Measurements from ENCODE around the gene CNNM3.
A peak's percentile ranks its signal among the peaks of the same experiment; 100 is the strongest.
"Not testable (repeated sequence)": the region's sequence is repeated elsewhere in the genome, so short reads cannot be mapped to it uniquely, and the experiment has no call there.

Gene CNNM3

DNA sequence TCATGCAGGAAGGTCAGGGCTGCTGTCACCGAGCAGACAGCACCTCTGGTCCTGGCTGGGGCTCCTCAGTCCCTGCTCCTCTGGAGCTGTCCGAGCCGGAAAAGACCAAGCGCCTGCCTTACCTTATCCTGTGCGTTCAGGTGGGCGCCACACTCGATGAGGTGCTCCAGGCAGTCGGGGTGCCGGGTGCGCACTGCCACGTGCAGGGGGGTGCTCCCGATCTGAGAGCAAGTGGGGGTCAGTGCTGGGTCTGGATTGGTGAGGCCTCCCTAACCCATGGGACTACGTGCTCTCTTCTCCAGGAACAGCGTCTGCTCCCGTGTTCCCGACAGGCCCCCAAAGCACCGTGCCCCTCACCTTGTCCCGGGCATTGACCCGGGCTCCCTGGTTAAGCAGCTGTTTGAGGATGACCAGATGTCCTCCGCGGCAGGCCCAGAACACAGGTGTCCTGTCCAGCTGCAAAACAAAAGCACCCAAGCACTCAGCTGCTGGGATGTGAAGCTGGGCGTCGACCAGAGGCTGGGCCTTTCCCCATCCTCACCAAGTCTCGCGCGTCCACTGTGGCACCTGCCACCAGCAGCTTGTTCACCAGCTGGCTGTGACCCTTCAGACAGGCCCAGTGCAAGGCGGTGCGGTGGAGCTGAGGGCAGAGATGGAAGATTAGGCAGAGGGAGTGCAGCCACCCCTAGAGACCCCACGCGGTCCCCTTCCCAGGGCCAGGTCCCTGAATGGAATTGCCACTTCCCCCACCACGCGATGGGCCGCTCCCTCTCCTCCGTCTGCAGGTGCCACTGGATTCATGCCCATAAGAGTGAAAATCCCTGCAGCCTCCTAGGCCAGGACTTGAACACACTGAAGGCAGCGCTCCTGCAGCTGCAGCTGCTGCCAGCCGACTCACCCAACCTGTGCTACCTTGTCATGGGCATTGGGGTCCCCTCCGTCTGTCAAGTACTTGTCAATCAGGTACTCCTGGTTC, 24.1 kb downstream of the CNNM3 start:
- no peak for DNase-seq (ENCODE audit: low read depth)

DNA sequence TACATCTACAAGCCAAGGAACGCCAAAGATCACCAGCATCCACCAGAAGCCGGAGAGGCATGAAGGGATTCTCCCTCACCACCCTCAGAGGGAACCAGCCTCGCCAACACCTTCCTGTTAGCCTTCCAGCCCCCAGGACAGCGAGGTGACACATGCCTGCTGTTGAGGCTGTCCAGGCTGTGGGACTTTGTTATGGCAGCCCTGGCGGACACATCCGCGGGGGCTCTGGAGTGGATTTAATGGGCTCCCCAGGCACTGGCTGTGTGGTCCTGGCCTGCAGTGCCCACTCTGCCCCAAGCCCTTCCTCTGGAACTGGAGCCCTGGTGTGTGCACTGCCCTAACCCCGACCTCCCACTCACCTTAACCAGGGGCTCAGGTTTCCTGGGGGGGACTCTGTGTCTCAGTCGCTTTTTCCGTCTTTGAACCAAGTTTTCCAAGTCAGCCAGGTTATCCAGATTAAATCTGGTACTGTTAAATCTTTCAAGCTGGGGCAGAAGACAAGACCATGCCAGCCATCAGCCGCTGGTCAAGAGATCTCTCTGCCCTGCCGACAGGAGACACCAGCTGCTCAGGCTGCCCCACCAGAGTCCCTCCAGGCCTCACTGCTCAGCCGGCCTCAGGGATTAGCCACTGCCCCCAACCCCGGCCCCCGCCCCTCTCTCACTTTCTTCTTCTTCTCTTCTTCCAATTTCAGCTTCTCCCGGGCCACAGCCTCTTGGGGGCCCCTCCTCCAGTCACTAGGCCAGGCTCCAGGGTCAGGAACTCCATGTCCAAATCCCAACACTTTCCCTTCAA, 25.8 kb downstream of the CNNM3 start:
- DNase-seq (ENCODE audit: low read depth): no peak

DNA sequence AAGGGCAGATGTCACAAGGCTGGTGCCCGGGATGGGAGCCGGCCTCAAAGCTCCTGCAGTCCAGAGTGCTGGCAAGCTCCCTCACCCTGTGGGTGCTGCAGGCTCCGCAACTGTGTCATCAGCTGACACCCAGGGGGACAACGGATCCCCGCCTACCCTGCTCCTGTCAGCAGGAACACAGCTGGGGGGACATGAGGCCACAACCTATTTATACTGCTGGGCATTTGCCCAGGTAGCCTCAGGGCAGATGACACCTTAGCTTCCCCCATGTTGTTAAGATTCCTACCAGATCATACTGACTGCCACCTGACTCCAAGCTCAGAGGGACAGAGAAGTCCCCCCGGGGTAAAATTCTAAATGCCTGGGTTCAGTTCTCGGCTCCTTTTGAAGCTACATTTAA, 26.5 kb downstream of the CNNM3 start:
- DNase-seq (ENCODE audit: low read depth): no peak

DNA sequence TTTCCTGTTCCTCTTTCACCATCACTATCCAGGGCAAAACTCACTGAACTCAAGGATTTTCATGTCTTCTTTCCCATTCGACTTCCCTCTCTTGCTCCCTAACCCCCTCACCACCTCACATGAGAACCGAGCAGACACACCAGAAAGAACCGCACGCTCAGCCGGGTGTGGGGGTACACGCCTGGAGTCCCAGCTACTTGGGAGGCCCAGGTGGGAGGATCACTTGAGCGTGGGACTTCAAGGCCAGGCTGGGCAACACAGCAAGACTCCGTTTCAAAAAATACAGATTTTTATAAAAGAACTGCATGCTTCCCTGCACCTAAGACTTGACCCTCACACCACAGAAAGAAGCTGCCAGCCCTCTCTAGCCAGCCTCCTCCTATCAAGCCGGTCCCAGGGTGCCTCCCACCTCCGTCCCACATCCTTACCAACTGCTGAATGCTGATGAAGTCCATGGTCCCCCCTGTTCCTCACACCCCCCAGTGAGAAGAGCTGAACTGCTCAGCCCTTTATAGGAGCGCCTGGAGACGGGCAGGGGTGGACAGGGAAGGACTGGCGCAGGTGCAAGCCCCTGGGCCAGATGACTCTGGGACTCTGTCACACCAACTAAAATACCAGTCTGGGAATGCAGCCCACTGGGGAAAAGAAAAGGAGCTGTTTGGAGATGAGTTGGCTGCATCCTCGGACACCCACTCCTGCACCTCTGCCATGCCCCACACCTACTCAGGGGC, 27.6 kb downstream of the CNNM3 start, which contains the start of gene ANKRD23:
Gene ANKRD23, minus strand, starts transcription at position 484 of the 731 bp plus-strand sequence. Its CDS starts 29 bp downstream, at position 455.
- DNase-seq (ENCODE audit: low read depth): no peak

DNA sequence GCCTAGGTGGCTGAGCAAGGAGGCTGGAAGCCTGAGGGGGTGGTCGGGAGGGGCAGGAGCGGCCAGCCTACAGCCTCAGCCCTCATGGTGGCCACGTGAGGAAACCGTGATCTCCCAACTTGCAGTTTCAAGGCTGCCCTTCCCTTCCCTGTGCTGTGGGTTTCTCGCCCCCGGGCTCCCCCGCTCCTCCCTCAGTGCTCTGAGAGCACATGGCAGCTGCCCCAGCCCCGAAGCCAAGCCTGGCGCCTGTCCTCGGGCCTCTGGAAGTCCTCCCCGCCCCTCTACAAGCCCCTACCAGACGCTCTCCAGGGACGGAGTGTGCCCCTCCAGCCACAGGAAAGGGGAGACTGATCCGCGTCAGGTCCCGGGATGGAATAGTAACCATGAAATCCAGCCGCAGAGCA, 28.3 kb downstream of the CNNM3 start:
- DNase-seq (ENCODE audit: low read depth): no peak

DNA sequence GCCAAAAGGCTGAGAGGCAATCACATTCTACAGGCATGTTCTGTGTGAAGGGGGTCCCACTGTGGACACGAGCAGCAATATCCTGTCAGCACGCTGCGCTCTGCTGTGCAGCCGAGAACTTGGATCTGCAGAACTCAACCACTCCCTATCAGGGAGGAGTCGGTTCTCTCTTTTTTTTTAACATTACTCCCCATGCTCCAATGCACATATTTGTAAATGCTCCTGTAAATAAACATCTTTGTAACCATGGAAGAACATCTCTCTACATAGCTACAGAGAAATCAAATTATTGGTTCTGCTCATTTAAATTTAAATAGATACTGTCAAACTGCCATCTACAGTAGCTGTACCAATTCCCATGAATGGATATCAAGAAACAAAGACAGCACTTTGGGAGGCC, 30.8 kb downstream of the CNNM3 start:
- DNase-seq (ENCODE audit: low read depth): no peak

DNA sequence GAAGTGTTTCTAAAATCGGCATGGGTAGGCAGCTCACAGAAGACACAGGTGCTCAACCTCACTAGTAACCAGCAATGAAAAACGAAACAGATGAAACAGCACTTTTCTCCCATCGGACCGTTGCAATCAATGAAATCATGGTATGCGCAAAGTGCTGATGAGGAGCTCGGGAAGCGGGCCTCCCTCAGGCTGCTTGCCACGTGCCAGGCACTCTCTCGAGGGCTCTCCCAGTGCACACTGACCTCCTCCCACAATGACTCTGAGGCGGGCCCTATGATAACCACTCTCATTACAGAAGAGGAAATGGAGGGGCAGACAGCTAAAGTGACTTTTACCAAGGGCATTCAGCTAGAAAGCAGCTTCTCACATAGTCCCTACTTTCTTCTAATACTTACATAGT, 31.5 kb downstream of the CNNM3 start:
- DNase-seq (ENCODE audit: low read depth): no peak

DNA sequence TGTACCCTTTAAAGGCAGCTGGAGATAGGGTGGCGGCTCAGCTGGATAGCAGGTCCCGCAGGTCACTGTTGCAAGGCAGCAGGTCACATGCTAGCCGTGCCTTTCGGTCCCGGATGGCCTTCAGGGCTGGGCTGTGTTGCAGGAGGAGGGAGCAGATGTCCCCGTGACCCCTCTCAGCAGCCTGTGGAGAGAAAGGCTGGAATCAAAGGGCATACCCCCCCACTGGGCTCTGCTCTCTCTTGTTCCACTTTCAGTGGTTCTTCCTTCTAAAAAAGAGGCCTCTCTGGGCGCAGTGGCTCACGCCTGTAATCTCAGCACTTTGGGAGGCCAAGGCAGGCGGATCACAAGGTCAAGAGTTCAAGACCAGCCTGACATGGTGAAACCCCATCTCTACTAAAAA, 32.2 kb downstream of the CNNM3 start:
- DNase-seq (ENCODE audit: low read depth): no peak

DNA sequence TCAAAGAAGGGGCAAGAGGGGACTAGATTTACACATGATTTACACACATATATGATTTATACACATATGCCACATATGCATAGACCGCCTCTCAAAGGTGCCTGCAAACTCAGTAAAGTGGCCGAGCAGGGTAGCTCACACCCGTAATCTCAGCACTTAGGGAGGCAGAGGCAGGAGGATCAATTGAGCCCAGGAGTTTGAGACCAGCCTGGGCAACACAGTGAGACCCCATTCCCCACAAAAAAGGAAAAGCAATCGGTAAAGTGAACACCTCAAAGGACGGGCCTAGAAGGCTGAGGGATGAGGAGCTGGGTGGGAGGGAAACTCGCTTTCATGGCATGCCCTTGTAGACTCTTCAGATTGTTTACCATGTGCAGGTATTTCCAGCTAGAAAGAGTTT, 36.6 kb downstream of the CNNM3 start:
- no peak for DNase-seq (ENCODE audit: low read depth)

DNA sequence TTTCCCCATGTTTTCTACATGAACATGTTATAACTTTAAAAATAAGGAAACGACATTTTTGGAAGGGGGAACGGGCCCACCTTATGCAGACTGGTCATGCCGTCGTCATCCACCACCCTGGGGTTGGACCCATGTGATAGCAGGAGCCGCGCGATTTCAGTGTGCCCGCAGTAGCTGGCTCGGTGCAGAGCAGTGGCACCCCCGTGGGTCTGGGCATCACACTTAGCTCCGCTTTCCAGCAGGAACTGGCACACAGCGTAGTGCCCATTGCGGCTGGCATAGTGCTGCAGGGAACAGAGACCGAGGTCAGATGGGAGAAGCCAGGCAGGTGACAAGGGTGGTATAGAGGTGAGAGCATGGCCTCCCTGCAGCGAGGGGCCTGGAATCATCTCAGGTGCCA, 37.3 kb downstream of the CNNM3 start:
- DNase-seq (ENCODE audit: low read depth): no peak

DNA sequence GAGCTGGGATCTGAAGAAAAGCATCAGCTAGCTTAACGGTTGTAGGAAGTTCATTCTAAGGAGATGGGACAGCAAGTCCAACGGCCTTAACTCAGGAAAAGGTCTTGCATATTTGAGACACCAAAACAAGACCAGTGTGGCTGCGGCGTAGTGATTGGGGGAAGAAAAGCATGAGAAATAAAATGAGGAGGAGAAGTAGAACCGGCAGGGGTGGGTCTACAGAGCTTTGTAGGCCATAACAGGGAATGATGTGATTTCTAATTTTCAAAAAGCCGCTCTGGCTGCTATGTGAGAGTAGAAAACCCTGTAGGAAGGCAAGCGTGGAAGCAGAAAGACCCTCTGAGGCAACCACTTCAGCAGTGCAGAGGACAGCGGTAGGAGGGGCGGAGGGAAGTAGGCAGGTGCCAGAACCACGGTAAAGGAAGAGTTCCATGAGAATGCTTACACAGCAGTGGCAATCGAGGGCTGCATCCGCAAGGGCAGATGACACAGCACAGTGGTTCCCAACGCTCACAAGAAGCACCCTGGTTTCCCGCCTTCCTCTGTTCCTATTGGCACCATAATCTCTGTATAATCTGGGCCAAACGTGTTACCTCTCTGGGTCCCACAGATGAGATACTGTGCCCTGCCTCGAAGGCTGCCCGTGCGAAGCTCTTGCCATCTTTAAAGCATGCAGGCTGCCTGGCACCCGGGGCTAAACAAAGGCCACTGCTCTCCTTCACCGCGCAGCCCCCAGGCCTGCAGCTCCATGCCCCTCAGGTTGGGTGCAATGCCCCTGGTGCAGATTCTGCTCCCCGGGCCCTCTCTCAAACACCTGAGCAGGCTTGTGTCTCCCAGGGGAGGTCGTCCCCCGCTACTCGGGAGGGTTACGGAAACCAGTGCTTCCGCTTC, 41.0 kb downstream of the CNNM3 start:
- DNase-seq (ENCODE audit: low read depth): no peak

DNA sequence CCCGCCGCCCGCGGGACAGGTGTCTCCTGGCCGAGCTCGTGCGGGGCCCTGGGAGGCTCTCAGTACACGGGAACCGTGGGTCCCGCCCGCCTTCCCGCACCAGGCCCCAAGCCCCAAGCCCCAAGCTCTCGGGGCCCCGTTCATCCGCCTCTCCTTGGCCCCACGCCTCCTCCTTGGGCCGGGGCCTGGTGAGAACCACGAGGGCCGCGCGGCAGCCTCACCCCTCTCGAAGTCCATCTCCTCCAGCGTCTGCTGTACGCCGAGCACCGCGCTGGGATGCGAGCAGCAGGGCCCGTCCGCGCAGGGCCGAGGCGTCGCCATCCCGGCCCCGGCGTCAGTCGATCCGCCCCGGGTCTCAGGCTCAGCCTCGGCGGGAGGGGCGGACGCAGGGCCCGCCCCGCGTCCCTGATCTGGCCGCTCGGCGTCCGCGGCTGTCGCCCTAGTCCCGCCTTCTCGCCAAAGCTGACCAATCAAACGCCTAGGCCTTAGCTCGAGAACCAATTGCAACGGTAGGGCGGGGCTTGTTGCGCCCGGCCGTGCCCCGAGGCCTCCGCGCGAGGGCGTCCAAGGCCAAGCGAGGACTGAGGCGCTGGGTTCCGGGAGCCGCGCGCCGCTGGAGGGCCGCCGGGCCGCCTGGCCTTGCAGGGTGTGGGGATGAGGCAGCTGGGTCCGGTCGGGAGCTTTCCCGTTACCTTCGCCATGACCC, 41.8 kb downstream of the CNNM3 start, which contains the start of gene ANKRD39:
Gene ANKRD39, minus strand, starts transcription at position 350 of the 706 bp plus-strand sequence. Its CDS starts 29 bp downstream, at position 321.
- DNase-seq (ENCODE audit: low read depth): peak; percentile 97

DNA sequence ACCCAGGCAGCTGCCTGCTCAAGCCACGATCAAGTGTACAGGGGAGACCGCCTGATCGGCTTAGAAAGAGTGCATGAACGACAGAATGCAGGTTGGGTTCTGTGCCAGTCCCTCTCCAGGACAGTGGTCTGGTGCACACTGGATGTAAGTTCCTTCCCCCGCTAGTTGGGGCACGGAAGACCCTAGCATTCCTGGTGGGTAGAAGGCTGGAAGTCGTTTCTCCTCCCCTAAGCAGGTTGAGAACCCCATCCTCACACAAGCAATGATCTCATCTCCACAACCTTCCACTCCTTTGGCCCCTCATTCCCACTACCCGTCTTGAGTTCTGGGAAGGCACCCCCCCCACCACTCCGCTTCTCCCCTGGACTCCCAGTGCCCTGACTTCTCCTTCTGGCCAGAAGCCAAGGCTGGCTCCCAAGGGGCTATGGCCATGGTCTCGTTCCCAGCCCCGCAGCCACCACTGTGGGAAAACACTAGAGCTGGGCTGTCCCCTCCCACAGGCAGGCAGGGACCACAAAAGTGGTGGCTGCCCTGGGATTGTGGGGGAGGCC, 43.1 kb downstream of the CNNM3 start:
- DNase-seq (ENCODE audit: low read depth): no peak

DNA sequence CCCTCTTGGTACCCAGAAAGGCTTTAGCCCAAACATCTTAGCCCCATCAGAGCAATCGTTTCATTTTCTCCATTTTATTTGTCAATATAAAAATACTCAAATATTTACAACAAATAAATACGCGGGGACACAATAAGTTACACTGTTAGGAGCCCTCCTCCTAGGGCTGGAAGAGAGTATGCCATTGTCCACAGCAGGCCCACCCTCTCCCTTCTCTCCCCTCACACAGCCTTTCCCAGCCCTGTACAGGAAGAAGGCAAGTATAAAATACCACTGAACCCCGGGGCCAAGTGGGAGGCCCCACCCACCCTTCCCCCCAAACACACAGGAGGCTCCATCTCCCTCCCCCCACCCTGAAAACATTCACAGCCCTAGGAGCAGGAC, 43.6 kb downstream of the CNNM3 start:
- DNase-seq (ENCODE audit: low read depth): no peak

DNA sequence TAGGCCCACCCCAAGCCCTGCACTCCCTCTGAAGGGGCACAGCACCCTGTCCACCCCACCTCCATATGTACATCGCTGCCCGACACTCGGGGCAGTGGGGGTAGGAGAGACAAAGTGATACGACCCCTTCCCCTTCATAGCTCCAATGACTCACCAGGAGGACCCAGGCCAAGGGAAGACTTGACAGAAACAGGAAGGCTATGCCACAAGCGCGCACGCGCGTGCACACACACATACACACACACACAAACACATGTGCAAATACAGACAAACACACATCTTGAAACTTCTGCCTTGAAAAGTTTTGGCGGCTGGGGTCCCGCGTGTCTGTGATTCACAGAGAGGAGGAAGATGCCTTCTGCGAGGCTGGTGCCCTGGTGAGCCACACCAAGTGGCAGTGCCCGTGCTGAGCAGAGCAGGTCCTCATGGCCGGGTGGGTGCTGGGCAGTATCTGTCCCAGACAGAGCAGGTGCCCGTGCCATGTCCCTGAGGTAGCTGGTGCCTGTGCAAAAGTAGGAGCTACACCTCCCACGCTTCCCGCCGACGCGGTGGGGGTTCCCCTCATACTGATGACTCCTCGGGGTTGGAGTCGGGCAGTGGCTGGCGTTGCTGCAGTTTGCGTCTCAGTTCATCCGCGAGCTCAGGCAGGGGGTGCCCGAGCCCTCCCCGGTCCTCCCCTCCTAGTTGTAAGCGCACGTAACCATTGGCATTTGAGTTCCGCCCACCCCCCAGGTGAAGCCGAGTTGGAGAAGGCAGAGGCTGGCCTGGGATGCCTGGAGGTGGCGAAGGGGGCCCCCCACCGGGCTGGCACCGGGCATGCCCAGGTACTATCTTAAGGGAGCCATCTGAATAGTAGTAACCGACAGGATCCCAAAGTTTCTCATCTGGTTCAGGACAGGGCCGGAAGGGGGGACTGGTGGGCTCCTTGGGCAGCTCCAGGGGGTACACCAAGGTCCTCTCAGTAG, 44.3 kb downstream of the CNNM3 start:
- DNase-seq (ENCODE audit: low read depth): peak; percentile 29

DNA sequence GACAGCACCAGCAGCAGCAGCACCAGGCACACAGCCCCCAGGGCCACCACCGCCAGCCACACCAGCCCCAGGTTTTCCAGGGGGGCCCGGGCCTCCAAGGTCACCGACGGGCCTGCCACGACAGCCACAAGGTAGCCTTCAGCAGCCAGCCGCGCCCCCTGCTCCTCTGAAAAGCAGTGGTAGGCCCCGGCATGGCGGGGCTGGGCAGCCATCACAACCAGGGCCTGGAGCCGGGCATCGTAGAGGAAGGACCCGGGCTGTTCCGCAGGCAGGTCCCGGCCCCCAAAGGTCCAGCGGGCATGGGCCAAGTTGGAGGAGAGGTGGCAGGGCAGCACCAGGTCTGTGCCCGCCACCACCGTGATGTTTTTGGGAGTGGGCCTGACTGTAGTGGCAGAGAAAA, 45.0 kb downstream of the CNNM3 start:
- no peak for DNase-seq (ENCODE audit: low read depth)

DNA sequence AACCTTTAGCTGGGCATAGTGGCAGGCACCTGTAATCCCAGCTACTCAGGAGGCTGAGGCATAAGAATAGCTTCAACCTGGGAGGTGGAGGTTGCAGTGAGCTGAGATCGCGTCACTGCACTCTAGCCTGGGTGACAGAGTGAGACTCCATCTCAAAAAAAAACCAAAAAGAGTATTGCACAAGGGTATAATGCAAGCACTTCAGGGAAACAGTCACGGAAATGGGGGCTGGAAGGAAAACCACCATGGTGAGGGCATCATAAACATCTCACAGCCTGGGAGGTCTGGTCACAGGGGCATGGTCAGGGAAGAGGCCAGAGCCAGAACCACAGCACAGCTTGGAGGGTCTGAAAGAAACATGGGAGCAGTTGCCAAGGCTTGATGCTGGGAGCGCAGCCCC, 47.0 kb downstream of the CNNM3 start:
- DNase-seq (ENCODE audit: low read depth): not testable (repeated sequence)

DNA sequence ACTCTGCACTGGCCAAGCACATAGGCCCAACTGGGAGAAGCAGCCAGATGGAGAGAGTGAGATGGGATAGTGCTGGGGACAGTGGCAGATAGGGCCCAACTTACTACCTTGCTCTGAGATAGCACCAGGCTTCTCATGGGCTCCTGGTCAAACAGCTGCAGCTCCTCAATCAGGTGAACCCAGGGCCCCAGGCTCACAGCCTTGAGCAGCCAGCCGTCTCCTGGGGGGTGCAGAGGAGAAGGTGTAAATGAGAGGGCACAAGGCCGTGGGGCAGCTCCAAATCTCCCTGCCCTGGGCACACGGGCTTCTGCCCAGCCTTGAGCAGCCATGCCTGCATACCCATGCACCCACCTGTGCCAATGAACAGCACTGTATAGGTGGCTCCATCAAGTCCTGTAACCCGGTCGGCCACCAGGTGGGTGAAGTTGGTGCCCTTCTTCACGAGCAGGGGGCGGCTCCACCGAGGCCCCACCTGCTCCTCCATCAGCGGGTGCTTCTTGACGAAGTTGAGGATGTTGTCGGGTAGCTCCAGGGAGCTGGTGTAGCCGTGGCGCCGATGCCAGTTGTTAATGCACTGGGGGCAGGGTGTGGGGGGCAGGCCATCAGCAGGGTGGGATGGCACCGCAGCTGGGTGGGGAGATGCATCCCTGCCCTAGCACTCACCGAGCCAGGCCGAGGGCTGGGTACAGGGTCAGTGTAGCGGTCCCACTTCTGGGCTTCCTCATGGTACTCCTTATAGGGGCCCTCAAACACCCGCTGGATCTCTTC, 47.7 kb downstream of the CNNM3 start:
- no peak for DNase-seq (ENCODE audit: low read depth)

All from stimulated activated CD4-positive, alpha-beta T cell treated with anti-CD3 and anti-CD28 coated beads, Interleukin-2, amount 100 ng/mL, for 4 hours (primary cell).